HG02759 (cell line): Measurements from ENCODE around the gene CTAGE6.
A peak's percentile ranks its signal among the peaks of the same experiment; 100 is the strongest.
"Not testable (repeated sequence)": the region's sequence is repeated elsewhere in the genome, so short reads cannot be mapped to it uniquely, and the experiment has no call there.

Experiments
- ATAC-seq: cut with Tn5 transposase; IDR thresholded peaks from one replicate; pipeline ENCODE4 v1.9.1; 2021; ENCODE audit warnings: mild to moderate bottlenecking, moderate library complexity; ENCODE audit not compliant: unreplicated experiment

The CTAGE6 gene

GRCh38 chr7:143715543-143716193 is 41.8 kb downstream of the CTAGE6 start:
- ATAC-seq = not testable (repeated sequence)

GRCh38 chr7:143714581-143715454 is 42.7 kb downstream of the CTAGE6 start:
- peak; percentile 50 for ATAC-seq

GRCh38 chr7:143712381-143712780 is 45.1 kb downstream of the CTAGE6 start:
- not testable (repeated sequence) for ATAC-seq

- not testable (repeated sequence) for ATAC-seq
Observed at GRCh38 chr7:143711727-143712324, 45.7 kb downstream of the CTAGE6 start.

- not testable (repeated sequence) for ATAC-seq
Observed at GRCh38 chr7:143709895-143710294, 47.6 kb downstream of the CTAGE6 start.
